ENCODE measurements around the gene CAVIN3. TPM values are rescaled to one million over a fixed set of nuclear protein-coding genes. Genes with fewer than 3 reads are reported as not detected.
A peak's percentile ranks its signal among the peaks of the same experiment; 100 is the strongest.

The CAVIN3 gene
- total and polyA plus RNA-seq, 2 of the 4 experiments (the other 2 are of a cell fraction): 112 to 185 TPM

DNA sequence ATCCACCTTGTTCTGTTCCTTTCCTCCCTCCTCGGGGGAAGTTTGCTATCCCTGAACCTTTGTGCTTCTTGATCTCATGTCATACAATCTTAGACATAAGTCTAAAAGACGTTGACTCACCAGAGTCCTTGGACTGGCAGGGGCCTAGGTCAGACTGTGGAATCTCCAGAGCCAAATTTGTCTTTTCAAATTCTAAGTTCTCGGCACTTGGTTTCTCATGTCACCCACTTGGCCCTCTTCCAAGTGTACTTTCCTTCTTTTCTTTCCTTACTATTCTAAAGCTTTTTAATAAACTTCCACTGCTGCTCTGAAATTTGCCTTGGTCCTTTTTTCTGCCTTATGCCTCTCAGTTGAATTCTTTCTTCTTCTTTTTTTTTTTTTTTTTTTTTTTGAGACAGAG lies 39.9 kb upstream of the CAVIN3 start:
- Histone ChIP-seq H3K27me3 (ENCODE audit: control insufficient read depth, insufficient read depth, low read length) (peaks cover 3% of the 10 kb centered on the region), H2AK5ac (ENCODE audit: low read depth, low read length) (no peak overlapping the region), H2BK15ac (ENCODE audit: low read depth, low read length) (no peak overlapping the region), H3K18ac (ENCODE audit: low read depth, low read length) (no peak overlapping the region), H4K20me1 (ENCODE audit: insufficient read depth, low read length) (no peaks in the 10 kb centered on the region), H4K5ac (ENCODE audit: low read depth, low read length) (no peak overlapping the region), H3K56ac (ENCODE audit: extremely low read depth, insufficient read depth, low read length) (no peak overlapping the region), H2BK20ac (ENCODE audit: low read depth, low read length) (no peak overlapping the region), H2BK5ac (ENCODE audit: low read depth, low read length, poor library complexity, severe bottlenecking) (no peak overlapping the region), H2AFZ (replicated peaks; ENCODE audit: low read length, poor library complexity) (peak overlapping the region; percentile 83), H3K9me1 (ENCODE audit: insufficient read depth, low read length) (peaks cover 7% of the 10 kb centered on the region), H4K8ac (ENCODE audit: low read depth in 2 of 2, low read length in 2 of 2) (no peak overlapping the region), H3K4me1 (ENCODE audit: control insufficient read depth, insufficient read depth, low read length) (peaks cover 10% of the 10 kb centered on the region), H3K36me3 (ENCODE audit: control insufficient read depth, insufficient read depth, low read length) (no peaks in the 10 kb centered on the region), H3K9ac (ENCODE audit: low read depth, low read length) (no peak overlapping the region), H3K23ac (ENCODE audit: low read depth, low read length) (no peak overlapping the region), H3K4me2 (ENCODE audit: low read depth, low read length) (no peak overlapping the region), H2BK120ac (ENCODE audit: low read depth, low read length) (no peak overlapping the region; the same call in 1 of the 2 replicates), H3K4ac (ENCODE audit: low read depth, low read length) (no peak overlapping the region), H2AK9ac (replicated peaks; ENCODE audit: low read depth, low read length, poor library complexity) (no peak overlapping the region), H4K91ac (ENCODE audit: insufficient read depth, low read depth, low read length) (no peak overlapping the region), H3K79me1 (ENCODE audit: low read depth in 1 of 2, low read length in 2 of 2) (no peaks in the 10 kb centered on the region), H3K9me3 (ENCODE audit: control insufficient read depth, insufficient read depth, low read length) (no peaks in the 10 kb centered on the region; the same call in 1 of the 2 replicates), H3K14ac (replicated peaks; ENCODE audit: low read depth, low read length) (no peak overlapping the region), H3K27ac (ENCODE audit: insufficient read depth, low read length) (no peak overlapping the region), H3K4me3 (ENCODE audit: insufficient read depth, low read depth, low read length) (no peak overlapping the region)
- CTCF ChIA-PET: interaction anchor here (0.6 to 1.0 kb wide), 3 partner anchors 19 to 63 kb away, joined by 3 read pairs; no protein-coding TSS in a partner anchor
- DNase-seq: no peak
- TF ChIP-seq, protein P1, sequence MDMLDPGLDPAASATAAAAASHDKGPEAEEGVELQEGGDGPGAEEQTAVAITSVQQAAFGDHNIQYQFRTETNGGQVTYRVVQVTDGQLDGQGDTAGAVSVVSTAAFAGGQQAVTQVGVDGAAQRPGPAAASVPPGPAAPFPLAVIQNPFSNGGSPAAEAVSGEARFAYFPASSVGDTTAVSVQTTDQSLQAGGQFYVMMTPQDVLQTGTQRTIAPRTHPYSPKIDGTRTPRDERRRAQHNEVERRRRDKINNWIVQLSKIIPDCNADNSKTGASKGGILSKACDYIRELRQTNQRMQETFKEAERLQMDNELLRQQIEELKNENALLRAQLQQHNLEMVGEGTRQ (IDR thresholded peaks at IDR 0.05; ENCODE audit: low read depth, low read length): no peak
- TF ChIP-seq SMC3 (IDR thresholded peaks at IDR 0.05; ENCODE audit: low read depth, low read length): no peak
- in situ Hi-C loops (cut with MboI; ENCODE audit: low sequenced_read_pairs): loop anchor here (25.0 kb wide), 1 partner anchor 673 kb away; the partner anchor contains the start of genes TRIM22 and TRIM5
- intact Hi-C loops (cut with micrococcal nuclease): loop anchor here (5.0 to 10.0 kb wide), 3 partner anchors 553 to 1735 kb away; partner anchors contain the start of gene OR52N2
- WGBS, 2 experiments (ENCODE audit: extremely low coverage in 2 of 2, insufficient read length in 1 of 2): 29% methylated on average over 1 of the region's 3 CpGs; no CpG with 5 or more reads in 1 of the 2 experiments
- ATAC-seq (ENCODE audit: low read depth): no peak
- dilution Hi-C loops (cut with HindIII; ENCODE audit: low sequenced_read_pairs, unreplicated experiment): no loop called here
- POLR2A ChIA-PET (ENCODE audit: unreplicated experiment): no interaction called here
- no TSS peak for BruUV-seq (replicated peaks)
